ENCODE measurements around the gene BAZ2B.

DNA sequence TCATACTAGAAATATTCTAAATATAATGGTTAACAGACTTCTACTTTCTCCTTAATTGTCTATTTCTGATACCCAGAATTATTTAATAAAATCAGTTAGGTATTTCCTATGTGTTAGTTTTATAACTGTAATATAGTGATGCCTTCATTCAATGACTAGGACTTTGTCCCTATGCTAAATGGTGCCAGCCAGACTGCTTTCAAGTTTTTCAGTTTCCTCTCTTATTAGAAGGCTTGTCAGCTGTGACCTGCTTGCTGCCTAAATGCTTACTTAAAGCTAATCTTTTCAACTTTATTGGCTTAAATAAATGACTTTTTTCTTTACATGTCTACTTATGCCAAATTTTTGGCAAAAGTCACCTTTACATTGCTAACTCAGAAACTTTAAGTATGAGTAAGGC, 30.7 kb downstream of the BAZ2B start:
- TF ChIP-seq, protein P1, sequence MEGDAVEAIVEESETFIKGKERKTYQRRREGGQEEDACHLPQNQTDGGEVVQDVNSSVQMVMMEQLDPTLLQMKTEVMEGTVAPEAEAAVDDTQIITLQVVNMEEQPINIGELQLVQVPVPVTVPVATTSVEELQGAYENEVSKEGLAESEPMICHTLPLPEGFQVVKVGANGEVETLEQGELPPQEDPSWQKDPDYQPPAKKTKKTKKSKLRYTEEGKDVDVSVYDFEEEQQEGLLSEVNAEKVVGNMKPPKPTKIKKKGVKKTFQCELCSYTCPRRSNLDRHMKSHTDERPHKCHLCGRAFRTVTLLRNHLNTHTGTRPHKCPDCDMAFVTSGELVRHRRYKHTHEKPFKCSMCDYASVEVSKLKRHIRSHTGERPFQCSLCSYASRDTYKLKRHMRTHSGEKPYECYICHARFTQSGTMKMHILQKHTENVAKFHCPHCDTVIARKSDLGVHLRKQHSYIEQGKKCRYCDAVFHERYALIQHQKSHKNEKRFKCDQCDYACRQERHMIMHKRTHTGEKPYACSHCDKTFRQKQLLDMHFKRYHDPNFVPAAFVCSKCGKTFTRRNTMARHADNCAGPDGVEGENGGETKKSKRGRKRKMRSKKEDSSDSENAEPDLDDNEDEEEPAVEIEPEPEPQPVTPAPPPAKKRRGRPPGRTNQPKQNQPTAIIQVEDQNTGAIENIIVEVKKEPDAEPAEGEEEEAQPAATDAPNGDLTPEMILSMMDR (conservative IDR thresholded peaks at IDR 0.05; ENCODE audit: low read length): no peak
- TF ChIP-seq EZH2phosphoT487 (IDR thresholded peaks at IDR 0.05; ENCODE audit: borderline replicate concordance): no peak

Data from Loucy (cell line).